Endodermal cell (in vitro differentiated cells): ENCODE data around the gene FAM219B. TPM values are rescaled to one million over a fixed set of nuclear protein-coding genes. Genes with fewer than 3 reads are reported as not detected.
A peak's percentile ranks its signal among the peaks of the same experiment; 100 is the strongest.

ENCODE experiments used
- DNase-seq: peaks from one replicate; pipeline ENCODE4 v3.0.0-alpha.2; 2017
- H3K27ac ChIP-seq: 2 replicates; pipeline ENCODE4 v1.5.1; 2013; ENCODE audit warnings: mild to moderate bottlenecking, low read depth, low read length, moderate library complexity
- H3K27me3 ChIP-seq: 2 replicates; pipeline ENCODE4 v1.6.1; 2013; ENCODE audit warnings: mild to moderate bottlenecking, low read length, moderate library complexity; ENCODE audit not compliant: insufficient read depth, control insufficient read depth, poor library complexity, severe bottlenecking
- H3K36me3 ChIP-seq: 2 replicates; pipeline ENCODE4 v1.7.0; 2013; ENCODE audit warnings: mild to moderate bottlenecking, low read length, moderate library complexity; ENCODE audit not compliant: control insufficient read depth, insufficient read depth
- H3K4me1 ChIP-seq: one replicate; pipeline ENCODE4 v1.7.0; 2013; ENCODE audit warnings: low read length; ENCODE audit not compliant: control insufficient read depth, insufficient read depth
- H3K4me3 ChIP-seq: 2 replicates; pipeline ENCODE4 v1.5.1; 2013; ENCODE audit warnings: mild to moderate bottlenecking, low read length, moderate library complexity
- H3K9ac ChIP-seq: 2 replicates; pipeline ENCODE4 v1.6.1; 2013; ENCODE audit warnings: mild to moderate bottlenecking, low read length, moderate library complexity; ENCODE audit not compliant: poor library complexity, severe bottlenecking; ENCODE audit errors: extremely low read depth
- H3K9me3 ChIP-seq: 2 replicates; pipeline ENCODE4 v1.6.1; 2013; ENCODE audit warnings: mild to moderate bottlenecking, low read length, moderate library complexity; ENCODE audit not compliant: control insufficient read depth
- H3K27ac Mint-ChIP-seq: 2 replicates; pipeline ENCODE4 v1.8.0; 2020; ENCODE audit warnings: mixed read lengths
- H3K27me3 Mint-ChIP-seq: 2 replicates; pipeline ENCODE4 v1.8.0; 2021; ENCODE audit warnings: mild to moderate bottlenecking, mixed read lengths; ENCODE audit not compliant: insufficient read depth
- H3K36me3 Mint-ChIP-seq: 2 replicates; pipeline ENCODE4 v1.8.0; 2020; ENCODE audit warnings: low read depth, mixed read lengths
- H3K4me1 Mint-ChIP-seq: 2 replicates; pipeline ENCODE4 v1.8.0; 2020; ENCODE audit warnings: mixed read lengths
- H3K4me3 Mint-ChIP-seq: 2 replicates; pipeline ENCODE4 v1.8.0; 2020; ENCODE audit warnings: mild to moderate bottlenecking, moderate library complexity, mixed read lengths
- H3K9me3 Mint-ChIP-seq: 2 replicates; pipeline ENCODE4 v1.8.0; 2020; ENCODE audit warnings: mild to moderate bottlenecking, mixed read lengths
- WGBS, 2 experiments: methylation state at CpG; one replicate each; pipeline versions ENCODE4 v1.1.5 to v1.1.7; 2013; ENCODE audit warnings: missing lambda C conversion rate in 2 of 2, mixed read lengths in 1 of 2; ENCODE audit not compliant: insufficient coverage in 1 of 2, insufficient read length in 1 of 2; 5-methylcytosine and 5-hydroxymethylcytosine counted together
- total RNA-seq, 2 donors: library from RNA; stranded (reverse); fragmentation: NEBNext Ultra II Directional in 1 of 2; extraction: Animal tissue kit (Norgen Biotek cat#: 25700) in 1 of 2; gene quantifications; 2 replicates in 1 of 2; 3 replicates in 1 of 2; pipeline ENCODE4 v1.2.1, GENCODE V29; 2021
- TF ChIP-seq, protein P1 (sequence below): fragments of 200-600 bp; sonication (generic); conservative IDR thresholded peaks from 2 replicates; pipeline ENCODE4 v1.5.0; 2021; ENCODE audit warnings: antibody characterized with exemption, mild to moderate bottlenecking

FAM219B gene
- total RNA-seq, 2 donors from 2014 or later, result 109 to 112 TPM

DNA sequence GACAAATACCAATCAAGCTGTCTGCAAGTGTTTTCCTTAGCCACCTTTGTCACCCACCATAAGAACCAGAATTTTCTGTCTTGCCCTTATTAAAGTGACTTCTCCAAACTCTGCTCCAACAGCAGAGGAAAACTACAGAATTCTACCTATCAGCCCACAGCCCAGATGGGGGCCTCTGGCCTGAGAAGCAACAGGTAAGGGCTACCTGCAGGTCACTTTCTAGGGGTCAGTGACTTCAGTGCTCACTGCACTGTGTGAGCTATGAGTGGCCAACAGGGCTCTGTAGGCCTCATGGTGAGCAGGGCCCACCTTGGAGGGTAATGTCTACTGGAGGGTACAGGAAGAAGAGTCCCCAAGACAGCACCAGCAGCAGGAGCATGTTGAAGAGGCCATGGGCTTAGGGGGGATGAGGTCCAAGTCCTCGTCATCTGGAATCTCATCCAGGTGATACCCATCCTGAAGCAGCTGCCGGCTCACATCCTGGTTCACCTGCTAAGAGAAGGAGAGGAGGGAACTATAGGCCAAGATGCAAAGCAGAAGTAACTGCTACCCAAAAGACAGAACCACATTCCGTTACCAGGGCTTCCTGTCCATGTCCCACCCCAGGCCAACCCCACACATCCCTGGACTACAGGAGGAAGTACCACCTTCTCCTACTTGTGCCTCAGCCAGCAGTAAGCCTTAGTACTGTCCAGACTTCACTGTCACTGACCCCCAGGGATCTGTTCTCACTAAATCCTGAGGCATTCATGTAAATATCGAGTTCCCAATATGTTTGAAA is 4.2 kb downstream of the FAM219B start:
- Mint-ChIP-seq H3K36me3 (peaks cover 62% of the 10 kb centered on the region), H3K4me3 (no peak overlapping the region), H3K9me3 (no peaks in the 10 kb centered on the region), H3K27me3 (no peaks in the 10 kb centered on the region), H3K27ac (no peak overlapping the region), H3K4me1 (peaks cover 14% of the 10 kb centered on the region)
- TF ChIP-seq, protein P1, sequence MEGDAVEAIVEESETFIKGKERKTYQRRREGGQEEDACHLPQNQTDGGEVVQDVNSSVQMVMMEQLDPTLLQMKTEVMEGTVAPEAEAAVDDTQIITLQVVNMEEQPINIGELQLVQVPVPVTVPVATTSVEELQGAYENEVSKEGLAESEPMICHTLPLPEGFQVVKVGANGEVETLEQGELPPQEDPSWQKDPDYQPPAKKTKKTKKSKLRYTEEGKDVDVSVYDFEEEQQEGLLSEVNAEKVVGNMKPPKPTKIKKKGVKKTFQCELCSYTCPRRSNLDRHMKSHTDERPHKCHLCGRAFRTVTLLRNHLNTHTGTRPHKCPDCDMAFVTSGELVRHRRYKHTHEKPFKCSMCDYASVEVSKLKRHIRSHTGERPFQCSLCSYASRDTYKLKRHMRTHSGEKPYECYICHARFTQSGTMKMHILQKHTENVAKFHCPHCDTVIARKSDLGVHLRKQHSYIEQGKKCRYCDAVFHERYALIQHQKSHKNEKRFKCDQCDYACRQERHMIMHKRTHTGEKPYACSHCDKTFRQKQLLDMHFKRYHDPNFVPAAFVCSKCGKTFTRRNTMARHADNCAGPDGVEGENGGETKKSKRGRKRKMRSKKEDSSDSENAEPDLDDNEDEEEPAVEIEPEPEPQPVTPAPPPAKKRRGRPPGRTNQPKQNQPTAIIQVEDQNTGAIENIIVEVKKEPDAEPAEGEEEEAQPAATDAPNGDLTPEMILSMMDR, result no peak
- Histone ChIP-seq H3K27ac (no peak overlapping the region), H3K4me1 (peaks cover 10% of the 10 kb centered on the region), H3K9ac (no peak overlapping the region), H3K36me3 (peaks cover 70% of the 10 kb centered on the region), H3K4me3 (no peak overlapping the region), H3K9me3 (no peaks in the 10 kb centered on the region), H3K27me3 (no peaks in the 10 kb centered on the region)
- DNase-seq, result no peak
- WGBS, 2 experiments, result 98 to 100% methylated on average over 4 of the region's 4 CpGs

DNA sequence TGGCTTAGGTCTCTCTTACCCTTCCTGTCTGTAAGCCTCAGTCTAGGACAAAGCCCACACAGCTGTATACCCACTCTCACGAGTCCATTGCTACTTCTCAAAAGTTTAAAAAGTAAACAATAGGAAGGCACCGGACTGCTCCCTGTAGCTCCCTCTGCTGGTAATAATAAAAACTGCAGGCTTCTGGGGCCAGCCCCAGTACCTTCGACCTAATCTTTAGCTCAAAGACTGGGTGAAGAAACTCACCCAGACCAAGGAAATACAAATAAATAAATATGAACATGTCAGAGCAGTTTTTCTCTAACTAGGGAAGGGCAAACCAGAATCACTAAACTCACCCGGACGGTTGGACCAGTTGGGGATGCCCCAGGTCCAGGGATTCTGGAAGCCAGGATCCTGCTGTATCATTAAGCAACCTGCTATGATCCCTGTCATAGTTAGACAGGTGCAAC is 5.0 kb downstream of the FAM219B start:
- WGBS, 2 experiments, result 55 to 58% methylated on average over 3 to 5 of the region's 5 CpGs
- Histone ChIP-seq H3K4me1 (peaks cover 4% of the 10 kb centered on the region), H3K27ac (no peak overlapping the region), H3K9ac (no peak overlapping the region), H3K4me3 (no peak overlapping the region), H3K27me3 (no peaks in the 10 kb centered on the region), H3K9me3 (no peaks in the 10 kb centered on the region), H3K36me3 (peaks cover 75% of the 10 kb centered on the region)
- peak; percentile 82 for DNase-seq
- Mint-ChIP-seq H3K9me3 (no peaks in the 10 kb centered on the region), H3K4me1 (peaks cover 11% of the 10 kb centered on the region), H3K36me3 (peaks cover 62% of the 10 kb centered on the region), H3K4me3 (no peak overlapping the region), H3K27me3 (no peaks in the 10 kb centered on the region), H3K27ac (no peak overlapping the region)
- TF ChIP-seq, protein P1, result peak; percentile 98

DNA sequence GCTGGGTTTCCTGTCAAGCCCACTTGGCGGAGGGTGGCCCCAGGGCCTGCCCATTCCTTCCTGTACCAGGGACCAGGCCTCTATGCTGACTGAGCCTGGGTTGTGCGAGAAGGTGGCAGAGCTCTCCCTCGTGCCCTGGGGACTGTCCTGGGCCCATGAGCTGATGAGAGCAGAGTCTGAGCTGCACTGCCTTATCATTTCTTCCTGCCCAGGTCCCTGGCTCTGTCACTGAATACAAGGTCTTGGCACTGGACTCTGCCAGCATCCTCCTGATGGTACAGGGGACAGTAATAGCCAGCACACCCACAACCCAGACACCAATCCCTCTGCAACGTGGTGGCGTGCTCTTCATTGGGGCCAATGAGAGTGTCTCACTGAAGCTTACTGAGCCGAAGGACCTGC is 9.3 kb downstream of the FAM219B start:
- no peaks in the 10 kb centered on the region for H3K9me3 Mint-ChIP-seq
- 83 to 93% methylated on average over 3 to 6 of the region's 6 CpGs for WGBS, 2 experiments
- H3K9ac ChIP-seq, result no peak overlapping the region
- H3K4me1 ChIP-seq, result no peaks in the 10 kb centered on the region
- H3K4me1 Mint-ChIP-seq, result no peaks in the 10 kb centered on the region
- TF ChIP-seq, protein P1, result no peak
- peaks cover 68% of the 10 kb centered on the region for H3K36me3 ChIP-seq
- no peak overlapping the region for H3K4me3 ChIP-seq
- H3K27ac Mint-ChIP-seq, result peak overlapping the region; percentile 55
- no peaks in the 10 kb centered on the region for H3K9me3 ChIP-seq
- DNase-seq, result no peak
- H3K4me3 Mint-ChIP-seq, result no peak overlapping the region
- no peaks in the 10 kb centered on the region for H3K27me3 Mint-ChIP-seq
- H3K36me3 Mint-ChIP-seq, result peaks cover 53% of the 10 kb centered on the region
- no peaks in the 10 kb centered on the region for H3K27me3 ChIP-seq
- peak overlapping the region; percentile 44 for H3K27ac ChIP-seq
